ENCODE measurements around the gene KCNA1.
A peak's percentile ranks its signal among the peaks of the same experiment; 100 is the strongest.

KCNA1 gene

DNA sequence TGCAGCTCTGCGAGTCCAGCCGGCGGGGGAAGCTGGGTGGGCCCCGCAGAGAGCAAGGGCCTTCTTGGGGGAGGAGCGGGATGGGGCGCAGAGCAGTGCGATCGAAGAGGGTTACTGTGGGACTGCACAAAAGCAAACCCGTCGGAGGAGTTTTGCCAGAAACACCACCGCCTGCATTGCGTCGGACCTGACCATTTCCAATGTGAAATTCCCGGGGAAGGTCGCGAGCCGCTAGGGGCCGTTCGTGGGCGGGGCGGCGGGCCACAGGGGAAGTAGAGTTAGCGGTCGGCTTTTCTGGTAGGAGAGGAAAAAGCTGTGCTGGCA lies 333 bp upstream of the KCNA1 start:
- no peaks in the 10 kb centered on the region for H3K9me3 ChIP-seq (ENCODE audit: control insufficient read depth in 5 of 5, low read length in 5 of 5)
- no peaks in the 10 kb centered on the region for H3K36me3 ChIP-seq (ENCODE audit: control insufficient read depth in 5 of 5, insufficient read depth in 5 of 5, low read length in 5 of 5)
- H3K27ac ChIP-seq (ENCODE audit: low read depth, low read length), result no peak overlapping the region
- peak overlapping the region in 4 of 5 donors; percentile 56 to 71 (median 64) for H3K4me3 ChIP-seq (ENCODE audit: low read depth in 1 of 5, low read length in 5 of 5)
- no peak overlapping the region for H3K9ac ChIP-seq (ENCODE audit: low read length in 5 of 5)
- peaks cover 25 to 54% (median 46%) of the 10 kb centered on the region in 5 donors for H3K27me3 ChIP-seq (ENCODE audit: control insufficient read depth in 5 of 5, insufficient read depth in 4 of 5, low read length in 5 of 5)
- H3K4me1 ChIP-seq (ENCODE audit: control insufficient read depth in 5 of 5, insufficient read depth in 5 of 5, low read length in 5 of 5), result peaks cover 1 to 25% (median 23%) of the 10 kb centered on the region in 5 donors

DNA sequence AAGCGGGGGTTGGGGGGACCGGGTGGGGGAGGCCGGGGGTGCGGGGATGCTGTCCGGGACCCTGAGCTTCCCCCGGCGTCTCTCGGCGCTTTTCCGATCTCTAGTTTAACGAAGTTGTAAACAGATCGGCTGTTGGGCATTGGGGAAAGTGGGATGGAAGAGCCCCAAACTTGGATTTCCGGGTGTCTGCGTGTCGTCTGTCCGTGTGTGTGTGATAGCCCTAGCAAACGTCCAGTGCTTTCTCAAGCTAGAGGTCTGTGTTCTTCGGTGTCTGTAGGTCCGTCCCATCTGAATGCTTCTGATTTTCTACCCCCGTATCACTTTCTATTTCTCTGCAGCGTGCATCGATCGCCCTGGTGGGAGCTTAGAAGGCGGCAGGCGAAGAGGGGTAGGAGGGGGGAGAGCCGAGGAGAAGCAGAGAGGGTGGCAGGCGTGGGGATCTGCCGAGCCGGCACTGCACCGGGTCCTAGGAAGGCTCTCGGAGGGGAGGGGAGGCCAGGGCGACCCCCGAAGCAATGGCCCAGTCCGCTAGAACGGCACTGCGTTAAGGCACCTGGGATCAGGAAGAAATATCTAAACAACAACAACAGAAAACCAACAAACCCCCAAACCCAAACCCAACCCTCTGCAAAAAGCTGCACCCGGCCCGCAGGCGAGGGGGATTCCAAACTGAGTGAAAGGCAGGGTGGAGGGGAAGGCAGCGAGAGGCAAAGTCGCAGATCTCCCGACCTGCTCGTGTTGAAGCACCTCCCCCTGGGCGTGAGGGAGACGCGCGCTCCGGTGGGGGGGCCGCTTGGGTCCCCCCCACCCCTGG lies 1.0 kb downstream of the KCNA1 start:
- Histone ChIP-seq H3K27me3 (ENCODE audit: control insufficient read depth in 5 of 5, insufficient read depth in 4 of 5, low read length in 5 of 5) (peaks cover 19 to 52% (median 46%) of the 10 kb centered on the region in 5 donors), H3K9ac (ENCODE audit: low read length in 5 of 5) (no peak overlapping the region), H3K4me1 (ENCODE audit: control insufficient read depth in 5 of 5, insufficient read depth in 5 of 5, low read length in 5 of 5) (peaks cover 1 to 25% (median 23%) of the 10 kb centered on the region in 5 donors), H3K27ac (ENCODE audit: low read depth, low read length) (no peak overlapping the region), H3K4me3 (ENCODE audit: low read depth in 1 of 5, low read length in 5 of 5) (peak overlapping the region; percentile 55 to 71 (median 65)), H3K9me3 (ENCODE audit: control insufficient read depth in 5 of 5, low read length in 5 of 5) (no peaks in the 10 kb centered on the region), H3K36me3 (ENCODE audit: control insufficient read depth in 5 of 5, insufficient read depth in 5 of 5, low read length in 5 of 5) (no peaks in the 10 kb centered on the region)

DNA sequence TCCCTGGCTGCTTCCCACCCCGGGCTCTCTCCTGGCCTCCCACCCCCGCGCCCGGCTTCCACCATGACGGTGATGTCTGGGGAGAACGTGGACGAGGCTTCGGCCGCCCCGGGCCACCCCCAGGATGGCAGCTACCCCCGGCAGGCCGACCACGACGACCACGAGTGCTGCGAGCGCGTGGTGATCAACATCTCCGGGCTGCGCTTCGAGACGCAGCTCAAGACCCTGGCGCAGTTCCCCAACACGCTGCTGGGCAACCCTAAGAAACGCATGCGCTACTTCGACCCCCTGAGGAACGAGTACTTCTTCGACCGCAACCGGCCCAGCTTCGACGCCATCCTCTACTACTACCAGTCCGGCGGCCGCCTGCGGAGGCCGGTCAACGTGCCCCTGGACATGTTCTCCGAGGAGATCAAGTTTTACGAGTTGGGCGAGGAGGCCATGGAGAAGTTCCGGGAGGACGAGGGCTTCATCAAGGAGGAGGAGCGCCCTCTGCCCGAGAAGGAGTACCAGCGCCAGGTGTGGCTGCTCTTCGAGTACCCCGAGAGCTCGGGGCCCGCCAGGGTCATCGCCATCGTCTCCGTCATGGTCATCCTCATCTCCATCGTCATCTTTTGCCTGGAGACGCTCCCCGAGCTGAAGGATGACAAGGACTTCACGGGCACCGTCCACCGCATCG lies 1.8 kb downstream of the KCNA1 start:
- H3K27me3 ChIP-seq (ENCODE audit: control insufficient read depth in 5 of 5, insufficient read depth in 4 of 5, low read length in 5 of 5), result peaks cover 18 to 52% (median 42%) of the 10 kb centered on the region in 5 donors
- H3K4me3 ChIP-seq (ENCODE audit: low read depth in 1 of 5, low read length in 5 of 5), result no peak overlapping the region
- H3K27ac ChIP-seq (ENCODE audit: low read depth, low read length), result no peak overlapping the region
- no peak overlapping the region for H3K9ac ChIP-seq (ENCODE audit: low read length in 5 of 5)
- H3K36me3 ChIP-seq (ENCODE audit: control insufficient read depth in 5 of 5, insufficient read depth in 5 of 5, low read length in 5 of 5), result no peaks in the 10 kb centered on the region
- peaks cover 1 to 25% (median 23%) of the 10 kb centered on the region in 5 donors for H3K4me1 ChIP-seq (ENCODE audit: control insufficient read depth in 5 of 5, insufficient read depth in 5 of 5, low read length in 5 of 5)
- H3K9me3 ChIP-seq (ENCODE audit: control insufficient read depth in 5 of 5, low read length in 5 of 5), result no peaks in the 10 kb centered on the region

DNA sequence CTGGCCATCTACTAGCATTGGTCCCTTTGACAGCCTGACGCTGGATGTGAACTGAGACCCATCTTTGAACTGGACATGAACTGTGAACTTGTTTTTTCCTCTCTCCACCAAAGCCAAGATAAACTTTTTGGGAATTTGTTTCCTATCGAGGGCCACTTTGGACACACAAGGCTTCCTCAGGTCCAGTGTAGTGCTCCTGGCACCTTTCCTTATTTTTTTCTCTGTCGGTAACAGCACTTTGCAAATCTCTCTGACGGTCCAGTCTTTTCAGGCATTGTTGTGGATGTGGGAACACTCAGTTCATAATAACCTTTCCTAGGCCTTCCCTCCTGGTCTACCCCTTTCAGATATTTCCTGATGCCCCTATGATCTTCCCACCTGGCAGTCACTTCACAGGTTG lies 5.0 kb downstream of the KCNA1 start:
- H3K4me1 ChIP-seq (ENCODE audit: control insufficient read depth in 5 of 5, insufficient read depth in 5 of 5, low read length in 5 of 5), result peaks cover 0 to 13% (median 12%) of the 10 kb centered on the region in 5 donors

DNA sequence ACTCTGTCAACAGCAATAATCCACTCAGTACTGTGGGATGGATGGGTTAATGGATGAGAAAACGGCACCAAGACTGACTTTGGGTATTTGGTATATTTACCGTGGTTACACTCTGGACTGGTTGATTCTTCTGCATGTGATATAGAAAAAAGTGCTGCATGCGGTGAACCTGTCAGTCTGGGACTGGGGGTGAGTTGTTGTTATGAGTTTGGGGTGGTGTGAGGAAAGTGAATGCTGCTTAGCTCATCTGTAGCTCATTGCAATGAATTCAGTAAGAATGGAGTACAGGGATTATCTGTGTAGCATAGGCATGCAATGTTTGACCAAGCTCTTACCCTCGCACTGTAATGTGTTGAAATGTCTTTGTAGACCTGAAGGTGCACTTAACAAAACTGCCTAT lies 6.0 kb downstream of the KCNA1 start:
- Histone ChIP-seq H3K36me3 (ENCODE audit: control insufficient read depth in 5 of 5, insufficient read depth in 5 of 5, low read length in 5 of 5) (no peaks in the 10 kb centered on the region), H3K4me3 (ENCODE audit: low read depth in 1 of 5, low read length in 5 of 5) (no peak overlapping the region), H3K9ac (ENCODE audit: low read length in 5 of 5) (no peak overlapping the region), H3K4me1 (ENCODE audit: control insufficient read depth in 5 of 5, insufficient read depth in 5 of 5, low read length in 5 of 5) (peaks cover 0 to 4% (median 3%) of the 10 kb centered on the region in 5 donors), H3K27me3 (ENCODE audit: control insufficient read depth in 5 of 5, insufficient read depth in 4 of 5, low read length in 5 of 5) (peaks cover under 1 to 38% (median 15%) of the 10 kb centered on the region in 5 donors), H3K9me3 (ENCODE audit: control insufficient read depth in 5 of 5, low read length in 5 of 5) (no peaks in the 10 kb centered on the region), H3K27ac (ENCODE audit: low read depth, low read length) (no peak overlapping the region)

More for the DNA sequence above, 5.0 kb downstream of the KCNA1 start:
- H3K9me3 ChIP-seq (ENCODE audit: control insufficient read depth in 5 of 5, low read length in 5 of 5), result no peaks in the 10 kb centered on the region
- no peaks in the 10 kb centered on the region for H3K36me3 ChIP-seq (ENCODE audit: control insufficient read depth in 5 of 5, insufficient read depth in 5 of 5, low read length in 5 of 5)
- H3K9ac ChIP-seq (ENCODE audit: low read length in 5 of 5), result no peak overlapping the region
- H3K27ac ChIP-seq (ENCODE audit: low read depth, low read length), result no peak overlapping the region
- no peak overlapping the region for H3K4me3 ChIP-seq (ENCODE audit: low read depth in 1 of 5, low read length in 5 of 5)
- peaks cover 9 to 38% (median 22%) of the 10 kb centered on the region in 5 donors for H3K27me3 ChIP-seq (ENCODE audit: control insufficient read depth in 5 of 5, insufficient read depth in 4 of 5, low read length in 5 of 5)

DNA sequence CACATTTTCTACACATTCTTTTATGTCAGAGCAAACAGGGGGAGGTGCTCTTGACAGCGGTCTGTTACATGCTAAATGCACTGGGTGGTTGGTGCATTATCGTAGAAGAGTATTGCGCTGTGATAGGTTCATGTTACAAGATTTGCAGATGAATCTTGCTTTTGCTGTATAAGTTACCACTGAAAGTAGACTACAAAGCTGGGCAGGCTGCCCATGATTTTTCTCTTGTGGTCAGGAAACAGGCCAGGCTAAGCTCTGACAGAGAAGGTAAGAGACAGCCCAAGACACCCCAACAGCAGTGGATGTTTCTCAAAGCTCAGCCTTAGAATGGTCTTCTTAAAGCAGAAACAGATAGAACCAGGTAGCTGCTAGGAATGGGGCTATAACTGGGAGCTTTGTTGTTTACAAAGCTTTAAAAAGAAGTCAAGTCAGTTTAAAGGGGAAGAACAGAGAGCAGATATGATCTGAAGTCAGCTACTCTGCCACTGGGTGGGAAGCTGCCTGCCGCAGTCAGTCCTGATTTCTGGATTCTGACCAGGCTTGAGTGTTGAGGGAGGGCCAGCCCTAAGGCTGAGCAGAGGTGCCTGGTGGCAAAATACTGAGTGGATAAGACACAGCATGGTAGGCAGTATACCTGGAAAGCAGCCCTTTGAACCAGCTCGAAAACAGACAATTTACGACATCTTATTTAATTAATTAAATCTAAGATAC lies 9.4 kb downstream of the KCNA1 start:
- Histone ChIP-seq H3K4me3 (ENCODE audit: low read depth in 1 of 5, low read length in 5 of 5) (no peak overlapping the region), H3K9me3 (ENCODE audit: control insufficient read depth in 5 of 5, low read length in 5 of 5) (no peaks in the 10 kb centered on the region), H3K27me3 (ENCODE audit: control insufficient read depth in 5 of 5, insufficient read depth in 4 of 5, low read length in 5 of 5) (peaks cover 0 to 18% (median 5%) of the 10 kb centered on the region in 5 donors), H3K36me3 (ENCODE audit: control insufficient read depth in 5 of 5, insufficient read depth in 5 of 5, low read length in 5 of 5) (no peaks in the 10 kb centered on the region), H3K9ac (ENCODE audit: low read length in 5 of 5) (no peak overlapping the region), H3K4me1 (ENCODE audit: control insufficient read depth in 5 of 5, insufficient read depth in 5 of 5, low read length in 5 of 5) (no peaks in the 10 kb centered on the region), H3K27ac (ENCODE audit: low read depth, low read length) (no peak overlapping the region)

DNA sequence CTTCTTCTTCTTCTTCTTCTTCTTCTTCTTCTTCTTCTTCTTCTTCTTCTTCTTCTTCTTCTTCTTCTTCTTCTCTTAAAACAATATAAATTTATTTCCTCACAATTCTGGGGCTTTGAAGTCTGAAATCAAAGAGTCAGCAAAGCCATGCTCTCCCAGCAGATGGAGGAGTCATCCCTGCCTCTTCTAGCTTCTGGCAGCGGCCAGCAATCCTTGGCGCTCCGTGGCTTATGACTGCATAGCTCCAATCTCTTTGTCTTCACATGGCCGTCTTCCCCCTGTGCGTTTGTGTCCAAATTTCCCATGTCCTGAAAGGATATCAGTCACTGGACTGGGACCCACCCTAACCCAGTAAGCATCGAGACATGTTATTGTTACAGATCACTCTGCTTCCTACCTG lies 22.9 kb downstream of the KCNA1 start:
- Histone ChIP-seq H3K4me3 (ENCODE audit: low read depth in 1 of 5, low read length in 5 of 5) (no peak overlapping the region), H3K9me3 (ENCODE audit: control insufficient read depth in 5 of 5, low read length in 5 of 5) (no peaks in the 10 kb centered on the region), H3K36me3 (ENCODE audit: control insufficient read depth in 5 of 5, insufficient read depth in 5 of 5, low read length in 5 of 5) (no peaks in the 10 kb centered on the region), H3K27me3 (ENCODE audit: control insufficient read depth in 5 of 5, insufficient read depth in 4 of 5, low read length in 5 of 5) (peaks cover 0 to 13% (median 2%) of the 10 kb centered on the region in 5 donors), H3K9ac (ENCODE audit: low read length in 5 of 5) (no peak overlapping the region), H3K4me1 (ENCODE audit: control insufficient read depth in 5 of 5, insufficient read depth in 5 of 5, low read length in 5 of 5) (no peaks in the 10 kb centered on the region), H3K27ac (ENCODE audit: low read depth, low read length) (no peak overlapping the region)

DNA sequence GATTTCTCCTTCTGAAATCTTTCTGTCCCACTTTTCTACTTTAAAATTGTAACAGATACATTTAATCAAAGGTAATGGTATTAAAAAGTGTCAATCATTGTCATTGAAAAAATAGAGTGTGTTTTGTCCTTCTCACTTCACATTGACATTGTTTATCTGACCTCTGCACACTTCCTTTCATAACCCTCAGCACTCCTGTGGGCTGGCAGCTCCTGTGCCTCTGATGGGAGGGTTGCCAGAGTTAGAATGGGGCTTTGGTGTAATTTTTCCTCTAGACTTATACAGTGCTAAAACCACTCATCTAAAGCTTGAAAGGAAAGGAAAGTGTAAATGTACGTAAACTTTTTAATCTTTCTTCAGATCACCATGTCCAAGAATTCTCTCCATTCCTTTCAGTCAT lies 23.7 kb downstream of the KCNA1 start:
- Histone ChIP-seq H3K9ac (ENCODE audit: low read length in 5 of 5) (no peak overlapping the region), H3K4me1 (ENCODE audit: control insufficient read depth in 5 of 5, insufficient read depth in 5 of 5, low read length in 5 of 5) (no peaks in the 10 kb centered on the region), H3K4me3 (ENCODE audit: low read depth in 1 of 5, low read length in 5 of 5) (no peak overlapping the region), H3K27ac (ENCODE audit: low read depth, low read length) (no peak overlapping the region), H3K27me3 (ENCODE audit: control insufficient read depth in 5 of 5, insufficient read depth in 4 of 5, low read length in 5 of 5) (peaks cover 0 to 13% (median 2%) of the 10 kb centered on the region in 5 donors), H3K9me3 (ENCODE audit: control insufficient read depth in 5 of 5, low read length in 5 of 5) (no peaks in the 10 kb centered on the region), H3K36me3 (ENCODE audit: control insufficient read depth in 5 of 5, insufficient read depth in 5 of 5, low read length in 5 of 5) (no peaks in the 10 kb centered on the region)

DNA sequence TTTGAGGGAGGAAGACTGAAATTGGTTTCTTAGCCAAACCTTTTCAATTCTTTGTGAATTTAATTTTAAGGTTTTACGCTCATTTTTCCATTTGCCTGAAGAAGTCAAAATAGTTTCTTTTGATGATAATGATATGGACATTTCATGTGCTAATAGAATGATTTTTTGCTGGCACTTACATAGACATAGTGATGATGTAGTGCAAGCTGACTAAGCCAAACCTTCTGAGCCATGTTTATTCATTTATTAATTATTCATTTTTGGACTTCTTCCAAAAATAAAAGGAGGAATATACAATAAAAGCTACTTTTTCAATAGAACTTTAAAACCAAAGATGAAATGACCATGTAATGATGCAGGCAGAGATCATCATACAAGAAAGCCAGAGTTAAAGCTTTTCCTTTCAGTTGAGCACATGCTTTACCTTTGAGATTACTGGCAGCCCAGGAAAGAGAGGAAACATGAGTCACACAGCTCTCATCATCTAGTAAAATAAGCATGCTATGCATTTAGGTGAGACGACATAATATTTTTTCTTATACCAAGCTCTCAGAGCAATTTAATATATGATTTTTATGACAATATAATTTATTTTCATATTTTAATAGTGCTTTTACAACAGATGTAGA lies 24.8 kb downstream of the KCNA1 start:
- Histone ChIP-seq H3K4me3 (ENCODE audit: low read depth in 1 of 5, low read length in 5 of 5) (no peak overlapping the region), H3K27ac (ENCODE audit: low read depth, low read length) (no peak overlapping the region), H3K36me3 (ENCODE audit: control insufficient read depth in 5 of 5, insufficient read depth in 5 of 5, low read length in 5 of 5) (no peaks in the 10 kb centered on the region), H3K27me3 (ENCODE audit: control insufficient read depth in 5 of 5, insufficient read depth in 4 of 5, low read length in 5 of 5) (peaks cover 0 to 13% (median 3%) of the 10 kb centered on the region in 5 donors), H3K4me1 (ENCODE audit: control insufficient read depth in 5 of 5, insufficient read depth in 5 of 5, low read length in 5 of 5) (no peaks in the 10 kb centered on the region), H3K9ac (ENCODE audit: low read length in 5 of 5) (no peak overlapping the region), H3K9me3 (ENCODE audit: control insufficient read depth in 5 of 5, low read length in 5 of 5) (no peaks in the 10 kb centered on the region)

Measured in subcutaneous abdominal adipose tissue (tissue), 5 donors.